Cerebellar nuclear complex (tissue), 1 donor: ENCODE measurements around the gene METTL16.
"Not testable (repeated sequence)": the region's sequence is repeated elsewhere in the genome, so short reads cannot be mapped to it uniquely, and the experiment has no call there.

Source experiments
- DNase-seq, 2 experiments: peaks; one replicate each; lab custom pipeline; 2025; lab: John Stamatoyannopoulos, UW

The METTL16 gene

DNA sequence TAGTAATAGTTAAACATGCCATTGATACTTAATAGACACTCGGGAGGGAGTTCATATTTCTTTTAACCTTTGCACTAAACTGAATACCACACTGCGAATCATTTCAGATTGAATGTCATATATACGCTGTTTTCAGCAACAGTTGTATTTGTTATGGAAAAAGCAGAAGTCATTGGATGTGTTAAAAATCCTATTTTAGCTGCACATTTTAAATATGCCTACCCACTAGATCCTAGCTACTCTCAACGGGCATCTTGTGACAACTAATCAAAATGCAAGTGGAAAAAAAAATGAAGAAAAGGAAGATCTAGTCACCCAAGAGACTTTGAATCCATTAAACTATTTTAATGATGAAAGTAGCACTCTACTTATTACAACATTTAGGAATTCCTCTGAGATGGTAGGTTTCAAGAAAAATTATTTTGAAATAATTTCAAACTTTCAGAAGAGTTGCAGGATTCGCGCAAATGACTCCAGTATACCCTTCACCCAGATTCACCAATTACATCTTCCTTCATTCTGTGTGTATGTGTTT is 59.4 kb downstream of the METTL16 start:
- DNase-seq, result no peak

DNA sequence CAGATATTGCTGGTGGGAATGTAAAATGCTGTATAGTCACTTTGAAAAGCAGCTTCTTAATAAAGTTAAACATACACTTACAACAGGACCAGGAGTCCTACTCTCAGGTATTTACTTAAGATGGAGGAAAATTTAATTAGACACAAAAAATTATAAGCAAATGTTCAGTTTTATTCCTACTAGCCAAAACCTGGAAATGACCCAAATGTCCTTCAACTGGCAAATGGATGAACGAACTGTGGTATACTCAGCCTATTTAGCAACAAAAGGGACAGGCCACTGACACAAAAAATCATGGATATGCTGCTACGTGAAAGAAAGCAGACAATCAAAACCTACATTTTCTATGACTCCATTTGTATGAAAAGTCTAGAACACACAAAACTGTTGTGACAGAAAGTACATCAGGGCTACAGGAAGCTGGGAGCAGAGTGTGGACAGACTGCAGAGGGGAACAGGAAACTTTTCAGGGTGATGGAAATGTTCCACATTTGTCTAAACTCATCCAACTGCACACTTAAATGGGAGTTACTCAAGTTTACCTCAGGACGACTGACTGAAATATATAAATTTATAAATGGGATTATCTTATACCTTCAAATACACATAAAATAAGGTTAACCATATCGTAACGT is 61.6 kb downstream of the METTL16 start:
- DNase-seq, result no peak

DNA sequence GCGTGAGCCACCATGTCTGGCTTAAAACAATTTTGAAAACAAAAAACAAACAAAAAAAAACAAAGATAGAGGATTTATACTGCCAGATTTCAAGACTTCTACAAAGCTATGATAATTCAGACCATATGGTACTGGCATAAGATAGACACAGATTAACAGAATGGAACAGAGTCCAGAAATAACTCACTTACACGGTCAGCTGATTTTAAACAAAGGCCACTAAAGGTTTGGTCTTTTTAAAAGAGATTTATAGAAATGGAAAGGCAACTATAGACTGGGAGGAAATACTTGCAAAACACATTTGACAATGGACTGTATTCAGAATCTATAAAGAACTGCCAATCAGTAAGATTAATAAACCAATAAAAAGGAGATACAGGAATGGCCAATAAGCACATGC is 62.2 kb downstream of the METTL16 start:
- peak in 1 of 2 experiments; percentile 64 for DNase-seq

DNA sequence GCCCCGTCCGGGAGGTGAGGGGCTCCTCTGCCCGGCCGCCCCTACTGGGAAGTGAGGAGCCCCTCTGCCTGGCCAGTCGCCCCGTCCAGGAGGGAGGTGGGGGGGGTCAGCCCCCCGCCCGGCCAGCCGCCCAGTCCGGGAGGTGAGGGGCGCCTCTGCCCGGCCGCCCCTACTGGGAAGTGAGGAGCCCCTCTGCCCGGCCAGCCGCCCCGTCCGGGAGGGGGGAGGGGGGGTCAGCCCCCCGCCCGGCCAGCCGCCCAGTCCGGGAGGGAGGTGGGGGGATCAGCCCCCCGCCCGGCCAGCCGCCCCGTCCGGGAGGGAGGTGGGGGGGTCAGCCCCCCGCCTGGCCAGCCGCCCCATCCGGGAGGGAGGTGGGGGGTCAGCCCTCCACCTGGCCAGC is 64.2 kb downstream of the METTL16 start:
- DNase-seq, result not testable (repeated sequence)

DNA sequence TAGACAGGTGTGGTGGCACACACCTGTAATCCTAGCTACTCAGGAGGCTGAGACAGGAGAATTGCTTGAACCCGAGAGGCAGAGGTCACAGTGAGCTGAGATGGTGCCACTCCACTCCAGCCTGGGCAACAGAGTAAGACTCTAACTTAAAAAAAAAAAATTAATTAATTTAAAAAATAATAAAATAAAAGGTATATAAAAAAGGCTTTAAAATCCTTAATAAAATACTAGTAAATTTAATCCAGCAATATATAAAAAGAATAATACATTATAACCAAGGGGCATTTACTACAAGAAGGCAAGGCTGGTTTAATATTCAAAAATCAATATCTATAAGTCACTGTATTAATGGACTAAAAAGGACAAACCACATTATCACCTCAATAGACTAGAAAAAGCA is 66.0 kb downstream of the METTL16 start:
- no peak for DNase-seq

DNA sequence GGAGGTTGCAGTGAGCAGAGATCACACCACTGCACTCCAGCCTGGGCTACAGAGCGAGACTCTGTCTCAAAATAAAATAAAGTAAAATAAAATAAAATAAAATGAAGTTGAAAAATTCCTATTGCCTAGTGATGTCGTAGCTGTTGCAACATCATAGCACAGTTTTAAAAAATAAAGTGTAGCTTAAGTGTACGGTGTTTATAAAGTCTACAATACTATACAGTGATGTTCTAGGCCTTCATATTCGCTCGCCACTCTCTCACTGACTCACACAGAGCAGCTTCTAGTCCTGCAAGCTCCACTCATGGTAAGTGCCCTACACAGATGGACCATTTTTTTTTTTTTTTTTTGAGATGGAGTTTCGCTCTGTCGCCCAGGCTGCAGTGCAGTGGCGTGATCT is 67.3 kb downstream of the METTL16 start:
- no peak for DNase-seq

DNA sequence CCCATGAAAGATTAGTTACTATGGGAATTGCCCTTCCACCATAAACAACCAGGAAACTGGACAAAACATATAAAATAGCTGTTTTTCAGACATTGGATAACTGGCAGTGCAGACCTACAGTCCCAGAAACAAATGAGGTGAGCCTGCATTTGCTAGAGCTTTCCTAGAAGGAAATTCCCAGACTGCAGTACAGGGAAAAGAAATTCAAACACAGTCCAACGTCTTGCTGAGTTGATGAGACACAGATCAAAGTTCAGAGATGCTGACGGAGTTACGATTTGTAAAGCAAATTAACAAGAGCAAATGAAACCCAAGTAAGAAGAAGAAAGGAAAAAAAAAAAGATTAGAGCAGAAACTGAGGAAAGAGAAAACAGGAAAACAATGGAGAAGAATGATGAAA is 69.5 kb downstream of the METTL16 start:
- DNase-seq, result no peak

DNA sequence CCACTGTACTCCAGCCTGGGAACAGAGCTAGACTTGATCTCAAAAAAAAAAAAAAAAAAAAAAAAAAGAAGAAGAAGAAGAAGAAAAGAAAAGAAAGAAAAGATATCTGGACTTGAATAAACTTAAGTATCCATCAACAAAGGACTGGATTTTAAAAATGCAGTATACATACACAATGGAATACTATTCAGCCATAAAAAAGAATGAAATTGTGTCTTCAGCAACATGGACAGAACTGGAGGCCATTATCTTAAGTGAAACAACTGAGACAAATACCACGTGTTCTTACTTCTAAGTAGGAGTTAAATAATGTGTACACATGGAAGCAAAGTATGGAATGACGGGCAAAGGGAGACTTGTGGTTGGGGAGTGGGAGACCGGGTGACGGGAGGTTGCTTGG is 70.8 kb downstream of the METTL16 start:
- no peak for DNase-seq

DNA sequence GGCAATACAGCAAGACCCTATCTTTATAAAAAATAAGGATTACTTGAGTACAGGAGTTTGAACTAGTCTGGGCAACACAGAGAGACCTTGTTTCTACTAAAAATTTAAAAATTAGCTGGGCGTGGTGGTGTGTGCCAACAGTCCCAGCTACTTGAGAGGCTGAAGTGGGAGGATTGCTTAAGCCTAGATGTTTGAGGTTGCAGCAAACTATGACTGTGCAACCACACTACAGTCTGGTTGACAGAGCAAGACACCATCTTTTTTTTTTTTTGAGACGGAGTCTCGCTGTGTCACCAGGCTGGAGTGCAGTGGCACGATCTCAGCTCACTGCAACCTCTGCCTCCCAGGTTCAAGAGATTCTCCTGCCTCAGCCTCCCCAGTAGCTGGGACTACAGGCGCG is 71.7 kb downstream of the METTL16 start:
- not testable (repeated sequence) for DNase-seq

DNA sequence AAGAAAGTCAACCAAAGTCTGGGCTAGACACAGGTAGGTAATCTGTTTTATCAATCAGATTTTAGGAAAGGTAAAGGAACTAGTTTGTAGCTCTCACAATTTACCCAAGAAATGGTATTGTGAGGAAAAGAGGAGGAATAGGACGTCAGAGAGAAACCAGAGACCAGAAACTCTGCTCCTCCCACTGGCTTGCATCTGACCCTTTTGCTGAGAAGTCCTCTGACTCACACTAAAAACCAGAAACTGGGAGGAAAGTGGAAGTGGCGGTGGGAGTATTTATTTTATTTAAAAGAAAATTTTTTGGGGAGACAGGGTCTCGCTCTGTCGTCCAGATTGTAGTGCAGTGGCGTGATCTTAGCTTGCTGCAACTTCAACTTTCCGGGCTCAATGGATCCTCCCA is 72.9 kb downstream of the METTL16 start:
- no peak for DNase-seq

DNA sequence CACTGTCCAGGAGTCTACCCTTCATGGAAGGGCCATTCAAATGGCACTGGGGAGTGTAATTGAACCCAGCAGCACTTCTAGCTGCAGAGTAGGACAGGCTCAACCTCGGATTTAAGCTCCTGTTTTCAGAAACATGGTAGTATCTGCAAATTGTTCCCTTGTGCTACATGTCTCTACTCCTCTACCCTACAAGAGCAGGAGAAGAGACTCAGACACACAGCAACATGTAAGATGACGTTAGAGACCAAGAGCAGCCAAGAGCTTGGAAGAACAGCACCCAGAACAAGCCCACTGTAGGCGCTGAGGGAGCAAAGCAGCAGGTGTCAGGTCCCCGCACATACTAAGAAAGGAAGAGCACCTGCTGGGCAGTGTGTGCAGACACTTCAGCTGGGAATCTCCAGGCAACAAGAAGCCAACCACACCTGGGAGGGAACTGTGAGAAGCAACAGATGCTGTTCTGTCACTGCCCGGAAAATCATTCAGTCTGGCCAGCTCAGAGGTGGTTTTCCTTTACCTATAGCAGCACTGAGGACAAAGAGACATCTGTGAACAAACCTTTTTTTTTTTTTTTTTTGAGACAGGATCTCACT is 75.3 kb downstream of the METTL16 start:
- no peak for DNase-seq

DNA sequence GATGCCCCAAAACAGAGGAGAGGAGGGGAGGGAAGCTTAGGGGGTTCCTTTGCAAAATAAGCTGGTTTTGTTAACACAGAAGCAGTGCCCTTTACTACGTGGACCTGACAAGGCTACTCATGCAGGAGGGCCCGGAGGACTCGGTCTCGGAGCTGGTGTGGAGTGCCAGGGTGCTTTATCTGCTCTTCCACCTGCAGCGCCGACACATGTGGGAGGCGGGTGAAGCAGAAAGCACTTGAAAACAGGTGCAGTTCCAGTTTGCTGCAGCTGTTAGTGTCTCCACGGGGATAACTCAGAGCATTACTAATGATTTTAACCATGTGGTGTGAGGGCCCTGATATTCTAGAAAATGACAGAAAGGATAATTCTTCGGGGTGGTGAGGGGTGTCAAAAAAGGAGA is 75.8 kb downstream of the METTL16 start:
- no peak for DNase-seq

DNA sequence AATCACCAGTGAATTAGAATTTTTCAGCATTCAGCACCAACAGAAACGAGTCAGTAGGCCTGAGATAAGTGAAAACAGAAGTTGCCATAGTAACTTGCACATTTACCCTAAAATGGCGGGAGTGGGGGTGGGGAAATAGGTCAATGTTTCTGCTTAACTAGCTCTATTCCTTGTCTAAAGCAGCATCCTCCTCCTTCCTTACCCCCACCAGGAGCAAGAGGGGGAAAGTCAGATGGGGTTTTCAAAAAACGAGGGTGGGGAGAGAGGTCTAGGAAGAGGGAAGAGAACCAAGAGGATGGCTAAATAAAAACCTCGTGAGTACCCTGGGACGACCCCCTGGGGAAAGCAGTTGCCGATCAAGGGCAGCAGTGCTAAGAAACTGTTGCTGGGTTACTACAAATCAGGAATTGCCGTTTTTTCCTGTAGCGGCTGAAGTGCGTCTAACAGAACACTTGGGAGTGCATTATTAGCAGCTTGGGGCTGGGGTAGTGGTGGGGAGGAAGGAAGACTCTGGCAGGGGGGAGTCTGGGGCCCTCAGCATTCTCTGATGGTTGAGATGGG is 76.4 kb downstream of the METTL16 start:
- no peak for DNase-seq

DNA sequence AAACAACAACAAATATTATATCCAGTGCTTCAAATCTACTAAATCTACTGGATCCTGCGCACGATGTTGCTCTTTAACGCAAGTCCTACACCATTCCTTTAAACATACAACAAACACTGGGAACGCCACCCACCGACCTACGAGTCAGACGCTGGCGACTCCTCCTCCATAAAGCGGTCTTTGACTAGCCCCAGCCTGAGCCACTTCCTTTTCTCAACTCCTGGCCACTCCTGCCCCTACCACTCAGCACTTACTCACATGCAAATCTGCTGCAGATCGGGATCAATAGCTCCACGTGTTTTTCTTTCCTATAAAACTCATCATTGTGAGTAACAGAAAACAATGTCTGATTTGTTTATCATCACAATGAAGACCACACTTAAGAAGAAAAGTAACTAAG is 78.0 kb downstream of the METTL16 start:
- no peak for DNase-seq

DNA sequence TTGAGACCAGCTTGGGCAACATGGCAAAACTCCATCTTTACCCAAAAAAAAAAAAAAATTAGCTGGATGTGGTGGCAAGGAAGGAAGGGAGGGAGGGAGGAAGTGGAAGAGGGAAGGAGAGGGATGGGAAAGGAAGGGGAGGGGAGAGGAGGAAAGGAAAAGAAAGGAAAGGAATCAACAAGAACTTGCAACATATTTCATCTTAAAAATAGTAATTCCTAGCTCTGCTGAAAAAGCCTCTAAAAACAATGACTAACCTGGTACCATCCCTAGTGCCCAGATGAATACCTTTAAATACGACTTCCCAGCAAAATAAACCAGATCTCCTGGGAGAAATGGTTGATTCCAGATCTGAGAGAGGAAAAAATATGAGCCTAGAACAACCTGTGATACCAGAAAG is 83.8 kb downstream of the METTL16 start:
- DNase-seq, result no peak

DNA sequence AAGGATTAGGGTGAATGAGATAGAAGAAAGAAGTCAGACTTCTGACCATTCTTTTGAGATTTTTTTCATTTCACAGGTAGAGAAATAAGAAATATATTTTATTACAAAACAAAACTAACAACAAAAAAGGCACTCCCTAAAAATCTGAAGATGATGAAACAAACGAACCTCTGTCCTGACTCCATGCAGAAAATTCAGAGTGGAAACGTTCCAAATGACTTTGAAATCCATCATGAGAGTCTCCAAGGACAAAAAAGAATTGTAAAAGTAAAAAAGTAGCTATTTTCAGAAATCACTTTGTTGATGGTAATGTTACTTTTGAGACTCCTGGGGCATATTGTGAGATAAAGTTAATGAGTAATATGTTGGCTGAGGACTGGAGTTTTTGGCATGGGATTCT is 84.5 kb downstream of the METTL16 start:
- no peak for DNase-seq

DNA sequence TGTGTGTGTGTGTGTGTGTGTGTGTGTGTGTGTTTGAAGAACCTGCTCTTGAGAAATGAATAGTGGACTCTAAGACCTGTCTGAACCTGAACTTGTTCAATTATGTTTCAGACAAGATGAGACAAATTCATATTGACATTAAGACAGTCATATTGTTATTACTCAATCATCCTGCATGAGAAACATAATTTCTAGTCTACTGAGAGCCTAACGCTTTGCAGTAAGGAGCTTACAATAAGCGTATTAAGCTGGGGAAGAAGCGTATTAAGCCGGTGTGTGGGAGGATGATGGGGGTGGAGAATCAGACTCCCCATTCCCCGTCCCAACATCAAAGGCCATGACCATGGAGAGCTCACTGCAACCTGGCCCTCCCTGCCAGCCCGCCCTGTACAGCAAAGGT is 88.4 kb downstream of the METTL16 start:
- DNase-seq, result no peak

DNA sequence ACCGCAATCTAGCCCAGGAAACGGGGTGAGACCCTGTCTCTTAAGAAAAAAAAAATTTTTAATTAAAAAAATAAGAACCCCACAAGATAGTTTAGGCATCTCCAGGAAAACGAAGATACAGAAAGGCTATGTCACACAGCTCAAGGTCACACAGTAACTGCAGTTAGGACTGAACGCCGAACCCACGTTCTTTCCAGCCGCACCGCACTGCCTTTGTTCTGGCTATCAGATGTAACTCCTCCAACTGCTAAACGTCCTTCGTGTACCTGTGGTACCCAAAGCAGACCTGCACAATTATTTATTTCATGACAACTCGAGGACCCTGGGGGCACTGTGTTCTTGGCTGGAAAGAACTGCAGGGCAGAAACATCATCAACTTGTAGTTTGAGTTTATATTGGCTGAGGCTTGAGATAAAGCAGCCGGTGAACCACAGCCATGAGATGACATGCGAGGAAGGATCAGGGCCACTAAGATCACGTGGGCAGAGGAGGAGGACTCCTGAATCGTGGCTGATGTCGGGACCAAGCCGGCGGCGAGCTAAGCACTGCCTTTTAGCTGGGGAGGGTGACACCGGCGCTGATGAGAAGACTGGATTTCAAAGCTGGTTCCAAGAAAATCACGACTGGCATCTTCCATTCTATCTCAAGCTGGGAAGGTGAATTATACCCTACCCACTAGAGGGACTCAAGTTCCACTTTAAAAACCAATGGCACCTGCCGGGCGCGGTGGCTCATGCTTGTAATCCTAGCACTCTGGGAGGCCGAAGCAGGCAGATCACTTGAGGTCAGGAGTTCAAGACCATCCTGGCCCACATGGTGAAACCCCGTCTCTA is 90.2 kb downstream of the METTL16 start:
- no peak for DNase-seq

DNA sequence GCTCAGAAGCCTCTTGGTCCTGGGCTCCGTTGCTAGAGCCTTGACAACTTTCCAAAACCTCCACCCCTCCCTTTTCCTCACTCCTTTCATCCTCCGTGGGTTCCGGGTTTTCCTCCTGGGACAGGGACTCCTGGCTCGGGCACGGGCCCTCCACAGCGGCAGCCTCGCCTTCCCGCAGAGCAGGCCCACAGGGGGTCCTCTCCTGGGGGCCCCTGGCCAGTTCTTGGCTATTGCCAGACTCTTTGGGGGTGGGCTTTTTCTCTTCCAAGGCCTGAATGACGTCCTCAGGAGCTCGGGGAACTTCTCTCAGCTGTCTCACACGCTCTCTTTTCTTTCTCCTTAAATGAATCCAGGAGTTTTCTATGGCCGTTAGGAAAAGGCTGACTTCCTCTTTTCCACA is 91.5 kb downstream of the METTL16 start:
- no peak for DNase-seq

DNA sequence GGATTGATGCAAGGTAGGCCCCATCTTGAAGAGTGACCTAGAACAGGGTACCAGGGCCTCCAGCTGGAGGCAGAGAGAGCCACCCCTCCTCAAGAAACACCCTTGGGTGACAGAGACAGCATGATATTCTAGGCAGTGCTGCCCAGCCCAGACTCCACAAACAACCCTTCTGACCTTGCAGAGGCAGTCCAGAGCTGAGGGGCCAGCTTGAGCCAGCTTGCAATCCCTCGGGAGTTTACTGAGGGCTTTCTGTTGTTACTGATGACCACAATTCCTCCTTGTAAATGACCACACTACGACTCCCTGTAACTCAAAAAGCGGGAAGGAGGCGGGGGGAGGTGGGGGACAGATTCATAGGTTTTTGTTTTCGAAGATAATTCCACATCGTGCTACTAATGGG is 92.2 kb downstream of the METTL16 start:
- DNase-seq, result no peak

DNA sequence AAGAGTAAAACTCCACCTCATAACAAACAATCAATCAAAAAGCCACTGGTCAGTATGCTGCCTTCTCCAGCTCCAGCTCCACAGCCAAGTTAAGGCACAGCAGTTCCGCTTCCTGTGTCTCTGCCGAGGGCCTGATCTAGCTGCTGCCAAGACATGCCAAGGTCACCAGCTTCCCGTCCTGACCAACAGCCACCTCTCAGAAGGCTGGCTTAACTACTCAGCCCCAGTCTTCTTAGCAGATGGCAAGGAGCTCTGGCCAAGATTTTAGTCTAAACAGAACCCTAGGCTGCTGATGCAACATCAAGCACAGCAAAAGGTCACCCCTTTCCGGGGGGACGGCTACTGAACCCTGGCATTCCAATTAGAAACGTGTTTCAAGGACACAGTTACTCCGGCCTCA is 93.1 kb downstream of the METTL16 start:
- no peak for DNase-seq

DNA sequence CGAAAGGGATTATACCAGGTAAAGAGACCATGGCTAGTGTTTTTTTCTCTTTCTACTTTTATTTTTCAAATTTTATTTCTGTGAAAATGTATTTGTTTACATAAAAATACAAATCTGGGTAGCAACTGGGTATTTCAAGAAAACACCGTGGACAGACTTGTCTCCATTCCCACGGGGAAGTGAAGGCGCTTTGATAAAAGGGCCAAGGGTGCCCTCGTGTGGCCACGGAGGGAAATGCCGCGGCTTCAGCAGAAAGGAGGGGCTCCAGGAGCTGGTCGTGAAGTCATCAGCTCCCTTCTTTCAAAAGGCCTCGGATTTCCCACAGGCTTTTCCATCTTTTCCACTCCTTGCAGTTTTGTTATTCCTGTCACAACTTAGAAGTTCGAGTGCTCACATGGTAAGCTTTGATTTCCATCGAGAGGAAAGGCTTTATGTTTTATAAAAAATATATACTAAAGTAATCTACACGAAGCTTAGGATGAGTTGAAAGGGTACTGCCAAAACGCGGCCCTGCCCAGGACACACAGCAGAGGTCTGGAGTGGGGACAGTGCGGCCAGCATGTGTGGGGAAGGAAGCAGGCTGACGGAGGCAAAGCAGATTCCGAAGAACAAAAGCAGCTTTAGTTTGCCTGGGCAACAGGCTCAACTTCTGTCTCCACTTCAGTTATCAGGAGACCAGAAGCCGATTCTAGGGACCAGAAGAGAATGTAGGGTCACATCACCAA is 95.5 kb downstream of the METTL16 start:
- DNase-seq, result peak; percentile 67 to 74
